HPDE6-E6E7 (cell line): ENCODE results near the gene SPACA6.

Source experiments
- DNase-seq: peaks from one replicate; pipeline ENCODE4 v3.0.0; 2011; ENCODE audit warnings: missing footprints; ENCODE audit errors: extremely low spot score

SPACA6 gene

GRCh38 chr19:51706296-51706695 is 13.2 kb downstream of the SPACA6 start:
- DNase-seq = no peak

DNA sequence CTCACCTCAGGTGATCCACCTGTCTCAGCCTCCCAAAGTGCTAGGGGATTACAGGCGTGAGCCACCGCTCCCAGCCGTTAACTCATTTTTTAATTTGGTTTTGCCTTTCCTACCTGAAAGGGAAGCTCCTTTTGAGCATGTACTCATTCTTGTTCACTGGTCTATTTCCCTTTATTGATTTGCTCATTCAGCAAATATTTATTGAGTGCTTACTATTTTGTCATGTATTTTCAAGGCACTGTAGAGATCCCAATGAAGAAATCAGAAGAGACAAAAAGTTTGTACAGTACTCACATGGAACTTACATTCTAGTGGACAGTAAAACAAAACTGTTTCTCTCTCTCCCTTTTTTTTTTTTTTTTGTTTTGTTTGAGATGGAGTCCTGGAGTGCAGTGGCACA is 13.8 kb downstream of the SPACA6 start:
- DNase-seq = no peak

- no peak for DNase-seq
Observed at GRCh38 chr19:51708811-51709210, 15.7 kb downstream of the SPACA6 start.

GRCh38 chr19:51709575-51709974 is 16.4 kb downstream of the SPACA6 start:
- DNase-seq = no peak

DNA sequence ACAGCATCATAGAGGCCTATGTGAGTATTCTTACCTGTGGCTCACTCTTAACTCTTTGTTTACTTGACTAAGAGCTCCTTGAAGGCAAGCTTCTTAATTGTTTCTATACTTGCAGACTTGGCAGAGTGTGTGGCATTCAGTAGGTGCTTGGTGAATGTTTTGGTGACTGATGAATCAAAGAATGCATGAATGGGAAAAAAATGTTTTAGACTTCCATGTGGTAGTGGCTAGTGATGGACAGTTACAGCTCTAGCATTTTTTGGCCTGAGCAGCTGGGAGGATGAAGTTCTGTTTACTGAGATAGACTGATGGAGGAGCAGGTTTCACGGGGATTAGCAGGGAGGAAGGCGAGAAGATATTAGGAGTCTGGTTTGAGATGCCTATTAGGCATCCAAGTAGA is 17.0 kb downstream of the SPACA6 start:
- DNase-seq = no peak

- DNase-seq = no peak
Observed at GRCh38 chr19:51711702-51712101, 18.6 kb downstream of the SPACA6 start.

GRCh38 chr19:51712461-51713081 is 19.4 kb downstream of the SPACA6 start:
- DNase-seq = peak; percentile 71

DNA sequence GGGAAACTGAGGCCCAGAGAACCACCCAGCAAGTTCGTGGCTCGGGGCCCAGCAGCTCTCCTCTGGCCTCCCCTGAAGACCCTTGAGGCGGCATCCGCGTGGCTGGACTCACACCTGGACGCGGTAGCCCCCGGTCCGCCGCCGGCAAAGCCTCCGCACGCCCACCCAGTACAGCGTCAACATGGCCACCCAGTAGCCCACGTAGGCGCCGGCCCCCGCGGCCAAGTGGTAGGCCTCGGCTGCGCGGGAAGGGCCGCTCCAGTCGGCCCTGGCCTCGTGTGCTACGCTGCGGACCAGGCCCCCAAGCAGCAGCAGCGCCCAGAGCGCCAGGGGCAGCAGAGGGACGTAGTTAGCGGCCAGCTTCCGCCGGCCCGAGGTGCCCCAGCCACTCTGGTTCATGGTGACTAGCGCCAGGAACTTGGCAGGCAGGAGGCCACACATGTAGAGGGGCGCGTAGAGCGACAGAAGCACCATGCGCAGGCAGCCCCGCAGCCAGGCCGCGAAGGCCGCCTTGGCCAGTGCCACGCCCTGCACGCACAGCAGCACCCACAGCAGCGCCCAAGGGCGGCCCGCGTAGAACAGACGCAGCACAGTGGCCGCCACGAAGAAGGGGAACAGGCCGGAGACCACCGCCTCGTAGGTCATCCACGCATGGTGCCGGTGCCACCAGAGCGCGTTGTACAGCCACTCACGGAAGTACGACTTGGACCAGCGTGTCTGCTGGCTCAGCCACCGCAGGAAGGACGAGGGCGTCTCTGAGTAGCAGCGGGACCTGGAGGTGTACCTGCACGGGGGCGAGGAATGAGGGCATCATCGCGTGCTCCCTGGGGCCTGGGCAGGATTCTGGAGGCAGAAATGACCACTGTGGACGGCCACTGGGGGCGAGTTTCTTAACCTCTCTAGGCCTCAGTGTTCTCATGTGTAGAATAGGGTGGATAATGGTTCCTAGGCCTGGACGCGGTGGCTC is 20.5 kb downstream of the SPACA6 start:
- DNase-seq = no peak

DNA sequence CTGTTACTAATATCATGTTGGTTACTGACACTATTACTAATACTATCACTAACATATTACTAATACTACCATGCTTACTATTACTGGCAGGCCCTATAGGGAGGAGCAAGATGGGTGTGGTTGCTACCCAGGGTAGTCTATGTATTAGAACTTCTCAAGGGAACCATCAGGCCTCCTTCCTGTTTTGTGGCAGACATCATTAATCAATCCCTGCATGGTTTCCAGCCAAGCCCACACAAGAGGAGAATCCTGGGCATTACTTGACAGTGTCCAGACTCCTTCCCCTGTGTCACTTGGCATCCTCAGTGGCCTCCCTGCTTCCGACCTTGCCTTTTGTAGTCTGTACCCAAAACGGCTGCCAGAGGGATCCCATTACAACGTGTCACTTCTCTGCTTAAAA is 21.7 kb downstream of the SPACA6 start:
- DNase-seq = no peak

DNA sequence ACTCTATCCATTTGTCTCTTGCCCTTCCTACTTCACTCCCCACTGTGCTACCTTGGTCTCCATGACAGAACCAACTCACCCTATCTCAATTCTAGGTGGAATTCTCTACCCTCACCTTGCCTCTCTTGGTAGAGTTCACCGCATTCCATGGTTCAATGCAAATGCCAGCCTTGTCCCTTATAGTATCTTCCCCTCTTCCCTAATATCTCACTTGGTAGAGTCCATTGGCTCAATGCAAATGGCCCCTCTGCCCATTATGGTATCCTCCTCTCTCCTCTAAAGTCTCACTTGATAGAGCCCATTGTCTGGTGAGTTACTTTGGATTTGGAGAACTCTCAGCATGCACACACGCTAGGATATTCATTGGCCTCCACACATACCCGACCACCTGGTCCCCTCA is 22.7 kb downstream of the SPACA6 start:
- no peak for DNase-seq

DNA sequence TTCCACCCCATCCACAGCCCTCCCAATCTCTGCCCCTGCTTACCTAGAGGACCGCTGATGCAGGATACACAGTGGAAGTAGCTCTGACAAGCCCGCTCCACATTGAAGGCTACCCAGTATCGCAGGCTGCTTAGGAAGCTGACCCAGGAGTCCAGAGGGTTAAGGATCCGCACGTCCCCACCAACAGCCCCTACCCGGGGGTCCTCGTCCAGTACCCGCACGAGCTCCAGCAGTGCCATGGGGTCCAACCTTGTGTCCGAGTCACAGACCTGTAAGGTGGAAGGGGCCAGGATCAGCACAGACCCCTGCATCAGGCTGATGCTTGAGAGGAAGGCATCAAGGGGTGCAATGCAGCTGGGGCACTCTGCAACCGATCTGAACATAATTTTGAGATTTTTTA is 23.8 kb downstream of the SPACA6 start:
- no peak for DNase-seq

GRCh38 chr19:51719251-51719988 is 26.3 kb downstream of the SPACA6 start:
- no peak for DNase-seq

- no peak for DNase-seq
Observed at GRCh38 chr19:51721905-51722304, 28.8 kb downstream of the SPACA6 start.

- no peak for DNase-seq
Observed at GRCh38 chr19:51722492-51722891, 29.4 kb downstream of the SPACA6 start.

GRCh38 chr19:51724543-51724942 is 31.4 kb downstream of the SPACA6 start:
- no peak for DNase-seq

- DNase-seq = peak; percentile 96
Observed at GRCh38 chr19:51726049-51726448, 32.9 kb downstream of the SPACA6 start.

- DNase-seq = no peak
Observed at GRCh38 chr19:51727349-51727880, 34.3 kb downstream of the SPACA6 start.

DNA sequence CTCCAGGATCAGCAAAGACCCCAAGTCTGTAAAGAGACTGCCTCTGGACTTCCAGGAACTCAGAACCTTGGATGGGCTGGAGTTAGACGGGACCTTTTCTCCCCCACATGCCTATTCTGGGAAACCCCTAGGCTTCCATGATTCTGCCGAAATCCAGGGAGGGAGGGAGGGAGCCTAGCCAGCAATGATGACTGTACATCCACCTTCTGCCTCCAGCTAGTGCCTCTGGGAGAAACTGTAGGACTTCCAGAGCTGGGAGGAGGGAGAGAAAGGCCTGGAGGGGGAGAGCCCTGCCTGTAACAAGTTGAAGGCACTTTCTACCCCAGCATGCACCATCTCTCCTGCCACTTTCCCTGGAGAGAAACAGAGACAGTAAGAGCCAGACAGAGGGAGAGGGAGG is 36.7 kb downstream of the SPACA6 start:
- no peak for DNase-seq

GRCh38 chr19:51733742-51734522 is 40.8 kb downstream of the SPACA6 start:
- DNase-seq = no peak

DNA sequence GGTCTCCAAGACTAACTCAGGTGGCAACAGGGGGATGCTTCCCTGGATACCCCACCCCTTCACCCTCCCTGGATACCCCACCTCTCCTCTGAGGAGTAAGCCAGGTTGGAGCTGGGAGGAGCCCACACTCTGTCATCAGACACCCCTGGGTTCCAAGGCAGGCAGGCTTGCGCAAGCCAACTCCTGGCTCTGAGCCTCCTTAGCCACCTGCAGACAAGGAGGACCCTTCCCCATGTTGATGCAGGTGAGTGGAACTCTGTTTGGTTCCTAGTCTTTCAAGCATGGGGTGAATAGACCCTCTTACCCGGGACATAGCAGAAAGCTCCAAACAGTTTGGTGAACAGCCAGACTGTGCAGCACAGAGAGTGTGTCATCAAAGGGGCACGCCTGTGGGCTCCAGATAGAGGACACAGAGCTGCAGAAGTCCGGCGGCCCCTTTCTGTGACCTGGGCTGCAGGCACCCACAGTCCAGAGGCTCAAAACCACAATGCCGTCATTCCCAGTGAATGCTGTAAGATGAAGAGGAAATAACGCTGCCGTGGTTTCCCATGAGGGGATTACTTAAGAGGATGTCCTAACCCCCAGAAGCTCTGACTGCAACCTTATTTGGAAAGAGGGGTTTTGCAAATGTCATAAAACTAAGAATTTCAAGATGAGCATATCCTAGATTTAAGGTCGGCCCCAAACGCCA is 42.8 kb downstream of the SPACA6 start:
- DNase-seq = no peak

GRCh38 chr19:51737389-51737788 is 44.3 kb downstream of the SPACA6 start:
- no peak for DNase-seq
